ENCODE measurements around the gene AHSA1.
"Not testable (repeated sequence)": the region's sequence is repeated elsewhere in the genome, so short reads cannot be mapped to it uniquely, and the experiment has no call there.

AHSA1 gene

GRCh38 chr14:77457522-77458248, at the start of gene AHSA1, which contains the start of gene VIPAS39:
Gene AHSA1, plus strand, starts transcription at chr14:77458093. Its CDS starts 97 bp downstream, at chr14:77458190.
Gene VIPAS39, minus strand, starts transcription at chr14:77457601. Its CDS starts 3,499 bp downstream, at chr14:77454102.
- Mint-ChIP-seq H3K36me3 (ENCODE audit: low read depth) (peaks cover 67% of the 10 kb centered on the region), H3K9me3 (no peaks in the 10 kb centered on the region), H3K27ac (peak within 1 kb of the TSS; percentile 100), H3K4me3 (peak within 1 kb of the TSS; percentile 100), H3K27me3 (no peaks in the 10 kb centered on the region), H3K4me1 (ENCODE audit: low read depth) (peaks cover 38% of the 10 kb centered on the region)
- DNase-seq: peak; percentile 92

DNA sequence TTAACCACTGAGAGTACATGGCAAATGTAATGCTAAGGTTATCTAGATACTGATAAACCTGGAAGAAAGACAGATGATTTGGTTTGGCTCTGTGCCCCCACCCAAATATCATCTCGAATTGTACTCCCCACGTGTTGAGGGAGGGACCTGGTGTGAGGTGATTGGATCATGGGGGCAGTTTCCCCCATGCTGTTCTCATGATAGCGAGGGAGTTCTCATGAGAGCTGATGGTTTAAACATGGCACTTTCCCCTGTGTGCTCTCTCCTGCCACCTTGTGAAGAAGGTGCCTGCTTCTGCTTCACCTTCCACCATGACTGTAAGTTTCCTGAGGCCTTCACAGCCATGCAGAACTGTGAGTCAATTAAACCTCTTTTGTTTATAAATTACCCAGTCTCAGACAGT, 48.8 kb upstream of the AHSA1 start:
- no peaks in the 10 kb centered on the region for H3K27me3 Mint-ChIP-seq
- H3K4me1 Mint-ChIP-seq (ENCODE audit: low read depth): peaks cover 13% of the 10 kb centered on the region
- H3K27ac Mint-ChIP-seq: no peak overlapping the region
- DNase-seq: no peak
- no peaks in the 10 kb centered on the region for H3K9me3 Mint-ChIP-seq
- no peaks in the 10 kb centered on the region for H3K36me3 Mint-ChIP-seq (ENCODE audit: low read depth)
- H3K4me3 Mint-ChIP-seq: no peak overlapping the region

DNA sequence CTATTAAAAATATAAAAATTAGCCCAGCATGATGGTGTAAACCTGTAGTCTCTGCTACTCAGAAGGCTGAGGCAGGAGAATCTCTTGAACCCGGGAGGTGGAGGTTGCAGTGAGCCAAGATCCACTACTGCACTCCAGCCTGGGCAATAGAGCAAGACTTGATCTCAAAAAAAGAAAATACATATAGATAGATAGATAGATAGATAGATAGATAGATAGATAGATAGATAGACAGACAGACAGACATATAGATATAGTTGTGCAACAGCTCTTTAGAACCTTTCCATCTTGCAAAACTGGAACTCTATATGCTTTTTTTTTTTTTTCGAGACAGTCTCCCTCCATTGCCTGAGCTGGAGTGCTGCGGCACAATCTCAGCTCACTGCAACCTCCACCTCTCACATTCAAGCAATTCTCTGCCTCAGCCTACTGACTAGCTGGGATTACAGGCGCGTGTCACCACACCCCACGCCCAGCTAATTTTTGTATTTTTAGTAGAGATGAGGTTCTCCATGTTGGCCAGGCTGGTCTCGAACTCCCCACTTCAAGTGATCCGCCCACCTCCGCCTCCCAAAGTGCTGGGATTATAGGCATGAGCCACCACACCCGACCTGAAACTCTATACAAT, 42.4 kb upstream of the AHSA1 start:
- H3K4me1 Mint-ChIP-seq (ENCODE audit: low read depth); H3K27ac Mint-ChIP-seq; H3K27me3 Mint-ChIP-seq; H3K4me3 Mint-ChIP-seq; DNase-seq: not testable (repeated sequence)
- Mint-ChIP-seq H3K36me3 (ENCODE audit: low read depth) (peaks cover 11% of the 10 kb centered on the region), H3K9me3 (peaks cover 18% of the 10 kb centered on the region)

GRCh38 chr14:77416098-77416497, 41.8 kb upstream of the AHSA1 start:
- Mint-ChIP-seq H3K36me3 (ENCODE audit: low read depth) (peaks cover 15% of the 10 kb centered on the region), H3K9me3 (peaks cover 18% of the 10 kb centered on the region)
- DNase-seq; H3K4me3 Mint-ChIP-seq; H3K27me3 Mint-ChIP-seq; H3K27ac Mint-ChIP-seq; H3K4me1 Mint-ChIP-seq (ENCODE audit: low read depth): not testable (repeated sequence)

DNA sequence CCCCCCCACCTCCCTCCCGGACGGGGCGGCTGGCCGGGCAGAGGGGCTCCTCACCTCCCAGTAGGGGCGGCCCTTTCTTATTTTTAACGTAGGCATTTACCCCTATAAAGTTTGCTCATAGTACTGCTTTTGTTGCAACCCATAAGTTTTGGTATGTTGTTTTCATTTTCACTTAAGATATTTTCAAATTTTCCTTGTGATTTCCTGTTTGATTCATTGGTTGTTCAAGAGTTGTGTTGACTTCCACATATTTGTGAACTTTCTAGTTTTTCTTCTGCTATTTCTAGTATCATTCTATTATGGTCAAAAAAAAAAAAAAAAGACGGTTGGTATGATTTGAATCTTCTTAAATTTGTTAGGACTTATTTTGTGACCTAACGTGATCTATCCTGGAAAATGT, 41.1 kb upstream of the AHSA1 start:
- Mint-ChIP-seq H3K4me3 (no peak overlapping the region), H3K27me3 (no peaks in the 10 kb centered on the region)

GRCh38 chr14:77421201-77421600, 36.7 kb upstream of the AHSA1 start:
- Mint-ChIP-seq H3K9me3 (peaks cover 28% of the 10 kb centered on the region), H3K27me3 (no peaks in the 10 kb centered on the region), H3K36me3 (ENCODE audit: low read depth) (peaks cover 67% of the 10 kb centered on the region), H3K4me1 (ENCODE audit: low read depth) (no peaks in the 10 kb centered on the region), H3K4me3 (no peak overlapping the region), H3K27ac (no peak overlapping the region)
- no peak for DNase-seq

More for the DNA sequence above, 41.1 kb upstream of the AHSA1 start:
- Mint-ChIP-seq H3K27ac (no peak overlapping the region), H3K36me3 (ENCODE audit: low read depth) (peaks cover 23% of the 10 kb centered on the region), H3K9me3 (peaks cover 24% of the 10 kb centered on the region), H3K4me1 (ENCODE audit: low read depth) (no peaks in the 10 kb centered on the region)
- DNase-seq: no peak

- H3K27me3 Mint-ChIP-seq: no peaks in the 10 kb centered on the region
- H3K4me3 Mint-ChIP-seq: no peak within 1 kb of the TSS
- H3K4me1 Mint-ChIP-seq (ENCODE audit: low read depth): no peaks in the 10 kb centered on the region
- peaks cover 20% of the 10 kb centered on the region for H3K9me3 Mint-ChIP-seq
- no peak within 1 kb of the TSS for H3K27ac Mint-ChIP-seq
- DNase-seq: no peak
- peaks cover 89% of the 10 kb centered on the region for H3K36me3 Mint-ChIP-seq (ENCODE audit: low read depth)
These were observed 34.5 kb upstream of the AHSA1 start, which contains the start of gene NOXRED1 for GRCh38 chr14:77423423-77423822. Gene NOXRED1, minus strand, starts transcription at chr14:77423523. Its CDS starts 634 bp downstream, at chr14:77422889.

DNA sequence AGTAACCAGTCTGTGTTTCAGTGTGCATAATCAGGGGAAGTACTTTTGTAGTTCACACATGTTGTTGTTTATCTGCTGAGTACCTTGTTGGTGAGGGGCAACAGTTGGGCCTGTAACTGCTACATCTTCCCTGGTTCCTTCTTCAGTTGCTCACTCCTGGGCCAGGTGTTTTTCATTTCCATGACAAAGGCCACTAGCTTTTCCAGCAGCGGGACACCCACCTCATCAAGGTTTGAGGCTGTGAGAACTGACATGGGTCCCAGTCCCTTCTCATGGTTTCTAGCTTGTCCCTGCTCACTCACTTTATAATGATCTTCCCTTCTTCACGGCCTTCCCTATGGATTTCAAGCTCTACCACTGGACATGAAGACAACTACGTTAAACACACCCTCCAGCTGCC, 33.0 kb upstream of the AHSA1 start:
- no peak overlapping the region for H3K27ac Mint-ChIP-seq
- H3K27me3 Mint-ChIP-seq: no peaks in the 10 kb centered on the region
- DNase-seq: no peak
- H3K4me3 Mint-ChIP-seq: no peak overlapping the region
- no peaks in the 10 kb centered on the region for H3K4me1 Mint-ChIP-seq (ENCODE audit: low read depth)
- peaks cover 13% of the 10 kb centered on the region for H3K9me3 Mint-ChIP-seq
- H3K36me3 Mint-ChIP-seq (ENCODE audit: low read depth): peaks cover 97% of the 10 kb centered on the region

- Mint-ChIP-seq H3K4me3 (no peak overlapping the region), H3K36me3 (ENCODE audit: low read depth) (peaks cover 95% of the 10 kb centered on the region), H3K9me3 (peaks cover 6% of the 10 kb centered on the region), H3K4me1 (ENCODE audit: low read depth) (no peaks in the 10 kb centered on the region), H3K27me3 (no peaks in the 10 kb centered on the region), H3K27ac (no peak overlapping the region)
- DNase-seq: no peak
These were observed 31.5 kb upstream of the AHSA1 start for GRCh38 chr14:77426396-77426795.

- DNase-seq: no peak
- Mint-ChIP-seq H3K4me3 (no peak overlapping the region), H3K36me3 (ENCODE audit: low read depth) (peaks cover 84% of the 10 kb centered on the region), H3K27me3 (no peaks in the 10 kb centered on the region), H3K27ac (no peak overlapping the region), H3K9me3 (no peaks in the 10 kb centered on the region), H3K4me1 (ENCODE audit: low read depth) (no peaks in the 10 kb centered on the region)
These were observed 21.9 kb upstream of the AHSA1 start for GRCh38 chr14:77436042-77436441.

DNA sequence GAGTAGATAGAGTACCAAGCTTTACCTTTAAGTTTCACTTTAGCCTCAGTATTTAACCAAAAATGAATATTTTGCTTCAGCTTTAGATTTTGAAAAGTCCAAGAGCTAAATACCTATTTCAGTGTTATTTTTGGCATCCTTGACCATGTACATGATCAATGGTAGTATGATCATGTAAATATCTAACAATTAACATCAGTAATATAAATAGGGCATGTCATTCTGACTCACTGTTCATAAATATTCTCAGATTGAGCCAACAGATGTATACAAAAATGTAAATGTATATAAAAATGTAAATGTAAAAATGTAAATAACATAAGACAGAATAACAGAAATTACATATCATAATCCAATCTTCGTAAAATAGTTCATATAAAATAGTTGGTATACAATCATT, 19.3 kb upstream of the AHSA1 start:
- H3K4me1 Mint-ChIP-seq (ENCODE audit: low read depth): no peaks in the 10 kb centered on the region
- H3K9me3 Mint-ChIP-seq: no peaks in the 10 kb centered on the region
- DNase-seq: no peak
- H3K36me3 Mint-ChIP-seq (ENCODE audit: low read depth): peaks cover 92% of the 10 kb centered on the region
- no peak overlapping the region for H3K4me3 Mint-ChIP-seq
- no peaks in the 10 kb centered on the region for H3K27me3 Mint-ChIP-seq
- no peak overlapping the region for H3K27ac Mint-ChIP-seq

GRCh38 chr14:77439861-77440260, 18.0 kb upstream of the AHSA1 start:
- no peak for DNase-seq
- Mint-ChIP-seq H3K4me1 (ENCODE audit: low read depth) (no peaks in the 10 kb centered on the region), H3K27me3 (no peaks in the 10 kb centered on the region), H3K4me3 (no peak overlapping the region), H3K9me3 (no peaks in the 10 kb centered on the region), H3K36me3 (ENCODE audit: low read depth) (peaks cover 89% of the 10 kb centered on the region), H3K27ac (no peak overlapping the region)

DNA sequence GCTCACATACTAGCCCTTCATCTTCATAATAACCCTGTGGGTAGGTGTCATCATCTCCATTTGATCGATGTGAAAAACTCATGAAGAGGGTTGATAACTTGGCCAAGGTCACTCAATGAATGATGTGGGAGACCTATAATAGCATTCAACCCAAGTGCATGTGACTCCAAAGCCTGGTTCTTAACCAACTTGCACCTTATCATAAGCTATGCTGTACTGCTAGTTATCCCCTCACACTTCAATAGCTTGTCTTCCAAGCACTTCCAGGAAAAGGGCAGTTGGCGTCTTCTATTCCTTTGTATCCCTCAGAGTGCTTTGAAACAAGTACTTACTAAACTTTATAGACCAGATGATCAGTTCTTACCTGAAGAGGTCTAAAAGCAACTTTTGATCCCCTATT, 15.7 kb upstream of the AHSA1 start:
- Mint-ChIP-seq H3K36me3 (ENCODE audit: low read depth) (peaks cover 81% of the 10 kb centered on the region), H3K4me1 (ENCODE audit: low read depth) (no peaks in the 10 kb centered on the region), H3K9me3 (no peaks in the 10 kb centered on the region), H3K4me3 (no peak overlapping the region), H3K27ac (no peak overlapping the region), H3K27me3 (no peaks in the 10 kb centered on the region)
- DNase-seq: no peak

GRCh38 chr14:77455966-77456640, 1.8 kb upstream of the AHSA1 start:
- Mint-ChIP-seq H3K4me1 (ENCODE audit: low read depth) (peaks cover 29% of the 10 kb centered on the region), H3K9me3 (no peaks in the 10 kb centered on the region), H3K4me3 (peak overlapping the region; percentile 100), H3K27ac (peak overlapping the region; percentile 100), H3K27me3 (no peaks in the 10 kb centered on the region), H3K36me3 (ENCODE audit: low read depth) (peaks cover 64% of the 10 kb centered on the region)
- no peak for DNase-seq

GRCh38 chr14:77457115-77457521, 775 bp upstream of the AHSA1 start:
- DNase-seq: no peak
- H3K27ac Mint-ChIP-seq: peak overlapping the region; percentile 100
- peak overlapping the region; percentile 100 for H3K4me3 Mint-ChIP-seq
- H3K36me3 Mint-ChIP-seq (ENCODE audit: low read depth): peaks cover 64% of the 10 kb centered on the region
- H3K9me3 Mint-ChIP-seq: no peaks in the 10 kb centered on the region
- no peaks in the 10 kb centered on the region for H3K27me3 Mint-ChIP-seq
- H3K4me1 Mint-ChIP-seq (ENCODE audit: low read depth): peaks cover 37% of the 10 kb centered on the region
